GM23338 (cell line): ENCODE results near the gene RBM17. TPM values are rescaled to one million over a fixed set of nuclear protein-coding genes. Genes with fewer than 3 reads are reported as not detected.

Experiments
- ATAC-seq: fragments of 200-7000 bp; cut with Tn5 transposase; 3 replicates; pipeline ENCODE4 v1.9.1; 2020
- DNase-seq: peaks from one replicate; pipeline ENCODE4 v3.0.0-alpha.2; 2015; ENCODE audit warnings: low spot score
- H2AFZ ChIP-seq: fragments of 200-600 bp; sonication (generic); 2 replicates; pipeline ENCODE4 v1.8.0; 2016; ENCODE audit warnings: antibody characterized with exemption, mild to moderate bottlenecking, moderate library complexity
- H3F3A ChIP-seq: fragments of 200-600 bp; sonication (generic); replicated peaks from 2 replicates; pipeline ENCODE4 v1.8.0; 2017; ENCODE audit warnings: antibody characterized with exemption, mixed run types, low read depth
- H3K27ac ChIP-seq: fragments of 200-600 bp; sonication (generic); 2 replicates; pipeline ENCODE4 v1.6.1; 2016; ENCODE audit warnings: low read depth
- H3K27me3 ChIP-seq: fragments of 200-600 bp; sonication (generic); 2 replicates; pipeline ENCODE4 v1.8.0; 2016; ENCODE audit warnings: mild to moderate bottlenecking, mixed run types, moderate library complexity; ENCODE audit not compliant: insufficient read depth
- H3K36me3 ChIP-seq: fragments of 200-600 bp; sonication (generic); 2 replicates; pipeline ENCODE4 v1.8.0; 2016; ENCODE audit warnings: mild to moderate bottlenecking; ENCODE audit not compliant: insufficient read depth
- H3K4me1 ChIP-seq: fragments of 200-600 bp; sonication (generic); 2 replicates; pipeline ENCODE4 v1.8.0; 2016; ENCODE audit warnings: mild to moderate bottlenecking, moderate library complexity; ENCODE audit not compliant: insufficient read depth
- H3K4me2 ChIP-seq: fragments of 200-600 bp; sonication (generic); 2 replicates; pipeline ENCODE4 v1.7.1; 2017; ENCODE audit warnings: mixed run types
- H3K4me3 ChIP-seq: fragments of 200-600 bp; sonication (generic); 2 replicates; pipeline ENCODE4 v1.6.1; 2016; ENCODE audit warnings: mixed run types
- H3K79me2 ChIP-seq: fragments of 200-600 bp; sonication (generic); replicated peaks from 2 replicates; pipeline ENCODE4 v1.8.0; 2017; ENCODE audit warnings: mild to moderate bottlenecking; ENCODE audit not compliant: insufficient read depth
- H3K9me2 ChIP-seq: fragments of 200-600 bp; sonication (generic); 2 replicates; pipeline ENCODE4 v1.8.0; 2017; ENCODE audit not compliant: insufficient read depth
- H4K20me1 ChIP-seq: fragments of 200-600 bp; sonication (generic); replicated peaks from 2 replicates; pipeline ENCODE4 v1.8.0; 2017; ENCODE audit warnings: mild to moderate bottlenecking; ENCODE audit not compliant: insufficient read depth
- H3K27ac Mint-ChIP-seq: 2 replicates; pipeline ENCODE4 v1.8.0; 2020; ENCODE audit warnings: inconsistent platforms, mild to moderate bottlenecking, moderate library complexity, mixed read lengths
- H3K27me3 Mint-ChIP-seq: 3 replicates; pipeline ENCODE4 v1.8.0; 2022; ENCODE audit warnings: low read depth, mild to moderate bottlenecking, moderate library complexity, mixed read lengths, inconsistent platforms; ENCODE audit not compliant: insufficient read depth, poor library complexity
- H3K36me3 Mint-ChIP-seq: 3 replicates; pipeline ENCODE4 v1.8.0; 2021; ENCODE audit warnings: low read depth, mild to moderate bottlenecking, inconsistent platforms, moderate library complexity, mixed read lengths
- H3K4me1 Mint-ChIP-seq: 3 replicates; pipeline ENCODE4 v1.8.0; 2020; ENCODE audit warnings: mild to moderate bottlenecking, inconsistent platforms, mixed read lengths
- H3K4me3 Mint-ChIP-seq: 3 replicates; pipeline ENCODE4 v1.8.0; 2021; ENCODE audit warnings: moderate library complexity, mild to moderate bottlenecking, inconsistent platforms, mixed read lengths
- H3K9me3 Mint-ChIP-seq: 3 replicates; pipeline ENCODE4 v1.8.0; 2020; ENCODE audit warnings: moderate library complexity, mild to moderate bottlenecking, inconsistent platforms, mixed read lengths
- polyA plus RNA-seq: library from polyadenylated mRNA; unstranded; fragments of >200 nt; fragmentation: Nextera tagmentation; extraction: Ambion mirVana; gene quantifications from 2 replicates; pipeline ENCODE4 v1.2.1, GENCODE V29; 2016
- total RNA-seq: library from RNA; depleted of rRNA; stranded (reverse); fragments of >200 nt; shearing (Covaris generic); gene quantifications from 2 replicates; pipeline ENCODE4 v1.2.3, GENCODE V29; 2014
- TF ChIP-seq, protein P1 (sequence below): fragments of 250-450 bp; sonication (Bioruptor Pico); IDR thresholded peaks from 2 replicates; pipeline ENCODE4 v1.5.0; 2020; ENCODE audit warnings: mild to moderate bottlenecking, moderate library complexity

The RBM17 gene
- total and polyA plus RNA-seq, 2 experiments from 2014 or later: 54.7 to 281 TPM

- TF ChIP-seq, protein P1, sequence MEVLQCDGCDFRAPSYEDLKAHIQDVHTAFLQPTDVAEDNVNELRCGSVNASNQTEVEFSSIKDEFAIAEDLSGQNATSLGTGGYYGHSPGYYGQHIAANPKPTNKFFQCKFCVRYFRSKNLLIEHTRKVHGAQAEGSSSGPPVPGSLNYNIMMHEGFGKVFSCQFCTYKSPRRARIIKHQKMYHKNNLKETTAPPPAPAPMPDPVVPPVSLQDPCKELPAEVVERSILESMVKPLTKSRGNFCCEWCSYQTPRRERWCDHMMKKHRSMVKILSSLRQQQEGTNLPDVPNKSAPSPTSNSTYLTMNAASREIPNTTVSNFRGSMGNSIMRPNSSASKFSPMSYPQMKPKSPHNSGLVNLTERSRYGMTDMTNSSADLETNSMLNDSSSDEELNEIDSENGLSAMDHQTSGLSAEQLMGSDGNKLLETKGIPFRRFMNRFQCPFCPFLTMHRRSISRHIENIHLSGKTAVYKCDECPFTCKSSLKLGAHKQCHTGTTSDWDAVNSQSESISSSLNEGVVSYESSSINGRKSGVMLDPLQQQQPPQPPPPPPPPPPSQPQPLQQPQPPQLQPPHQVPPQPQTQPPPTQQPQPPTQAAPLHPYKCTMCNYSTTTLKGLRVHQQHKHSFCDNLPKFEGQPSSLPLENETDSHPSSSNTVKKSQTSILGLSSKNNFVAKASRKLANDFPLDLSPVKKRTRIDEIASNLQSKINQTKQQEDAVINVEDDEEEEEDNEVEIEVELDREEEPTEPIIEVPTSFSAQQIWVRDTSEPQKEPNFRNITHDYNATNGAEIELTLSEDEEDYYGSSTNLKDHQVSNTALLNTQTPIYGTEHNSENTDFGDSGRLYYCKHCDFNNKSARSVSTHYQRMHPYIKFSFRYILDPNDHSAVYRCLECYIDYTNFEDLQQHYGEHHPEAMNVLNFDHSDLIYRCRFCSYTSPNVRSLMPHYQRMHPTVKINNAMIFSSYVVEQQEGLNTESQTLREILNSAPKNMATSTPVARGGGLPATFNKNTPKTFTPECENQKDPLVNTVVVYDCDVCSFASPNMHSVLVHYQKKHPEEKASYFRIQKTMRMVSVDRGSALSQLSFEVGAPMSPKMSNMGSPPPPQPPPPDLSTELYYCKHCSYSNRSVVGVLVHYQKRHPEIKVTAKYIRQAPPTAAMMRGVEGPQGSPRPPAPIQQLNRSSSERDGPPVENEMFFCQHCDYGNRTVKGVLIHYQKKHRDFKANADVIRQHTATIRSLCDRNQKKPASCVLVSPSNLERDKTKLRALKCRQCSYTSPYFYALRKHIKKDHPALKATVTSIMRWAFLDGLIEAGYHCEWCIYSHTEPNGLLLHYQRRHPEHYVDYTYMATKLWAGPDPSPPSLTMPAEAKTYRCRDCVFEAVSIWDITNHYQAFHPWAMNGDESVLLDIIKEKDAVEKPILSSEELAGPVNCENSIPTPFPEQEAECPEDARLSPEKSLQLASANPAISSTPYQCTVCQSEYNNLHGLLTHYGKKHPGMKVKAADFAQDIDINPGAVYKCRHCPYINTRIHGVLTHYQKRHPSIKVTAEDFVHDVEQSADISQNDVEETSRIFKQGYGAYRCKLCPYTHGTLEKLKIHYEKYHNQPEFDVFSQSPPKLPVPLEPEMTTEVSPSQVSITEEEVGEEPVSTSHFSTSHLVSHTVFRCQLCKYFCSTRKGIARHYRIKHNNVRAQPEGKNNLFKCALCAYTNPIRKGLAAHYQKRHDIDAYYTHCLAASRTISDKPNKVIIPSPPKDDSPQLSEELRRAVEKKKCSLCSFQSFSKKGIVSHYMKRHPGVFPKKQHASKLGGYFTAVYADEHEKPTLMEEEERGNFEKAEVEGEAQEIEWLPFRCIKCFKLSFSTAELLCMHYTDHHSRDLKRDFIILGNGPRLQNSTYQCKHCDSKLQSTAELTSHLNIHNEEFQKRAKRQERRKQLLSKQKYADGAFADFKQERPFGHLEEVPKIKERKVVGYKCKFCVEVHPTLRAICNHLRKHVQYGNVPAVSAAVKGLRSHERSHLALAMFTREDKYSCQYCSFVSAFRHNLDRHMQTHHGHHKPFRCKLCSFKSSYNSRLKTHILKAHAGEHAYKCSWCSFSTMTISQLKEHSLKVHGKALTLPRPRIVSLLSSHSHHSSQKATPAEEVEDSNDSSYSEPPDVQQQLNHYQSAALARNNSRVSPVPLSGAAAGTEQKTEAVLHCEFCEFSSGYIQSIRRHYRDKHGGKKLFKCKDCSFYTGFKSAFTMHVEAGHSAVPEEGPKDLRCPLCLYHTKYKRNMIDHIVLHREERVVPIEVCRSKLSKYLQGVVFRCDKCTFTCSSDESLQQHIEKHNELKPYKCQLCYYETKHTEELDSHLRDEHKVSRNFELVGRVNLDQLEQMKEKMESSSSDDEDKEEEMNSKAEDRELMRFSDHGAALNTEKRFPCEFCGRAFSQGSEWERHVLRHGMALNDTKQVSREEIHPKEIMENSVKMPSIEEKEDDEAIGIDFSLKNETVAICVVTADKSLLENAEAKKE (CRISPR knock-in tag): no peak
Observed at GRCh38 chr10:6136215-6137201, 47.7 kb downstream of the RBM17 start (continued).

DNA sequence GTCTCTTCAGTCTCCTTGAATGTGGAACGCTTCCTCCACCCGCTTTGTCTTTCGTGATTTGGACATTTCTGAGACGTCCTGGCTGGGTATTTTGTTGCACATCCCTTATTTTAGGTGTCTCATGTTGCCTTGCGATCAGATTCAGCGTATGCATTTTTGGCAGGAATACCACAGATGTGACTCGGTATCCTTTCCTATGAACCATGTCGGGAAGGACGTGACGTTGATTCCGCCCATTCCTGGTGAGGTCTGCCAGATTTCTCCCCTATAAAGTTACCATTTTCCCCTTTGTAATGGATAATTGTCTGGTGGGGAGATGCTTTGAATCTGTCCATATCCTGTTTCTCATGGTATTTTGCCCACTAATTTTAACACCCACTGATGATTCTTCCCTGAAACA is 49.6 kb downstream of the RBM17 start:
- H3K4me1 Mint-ChIP-seq: peaks cover 22% of the 10 kb centered on the region
- H3K36me3 Mint-ChIP-seq: no peaks in the 10 kb centered on the region
- H3K9me2 ChIP-seq: no peaks in the 10 kb centered on the region
- TF ChIP-seq, protein P1 (CRISPR knock-in tag): no peak
- no peak overlapping the region for H2AFZ ChIP-seq
- no peak overlapping the region for H3K4me3 ChIP-seq
- peaks cover 13% of the 10 kb centered on the region for H3K4me1 ChIP-seq
- DNase-seq: no peak
- no peak overlapping the region for H3K4me3 Mint-ChIP-seq
- H3K27ac ChIP-seq: no peak overlapping the region
- no peaks in the 10 kb centered on the region for H3K36me3 ChIP-seq
- no peaks in the 10 kb centered on the region for H3K79me2 ChIP-seq
- ATAC-seq: no peak
- peaks cover 6% of the 10 kb centered on the region; the same call in 1 of the 2 replicates for H3K27me3 ChIP-seq
- H3K27me3 Mint-ChIP-seq: peaks cover 18% of the 10 kb centered on the region
- no peaks in the 10 kb centered on the region for H3F3A ChIP-seq
- no peak overlapping the region for H3K4me2 ChIP-seq
- no peaks in the 10 kb centered on the region for H4K20me1 ChIP-seq
- peaks cover 2% of the 10 kb centered on the region; the same call in 1 of the 3 replicates for H3K9me3 Mint-ChIP-seq
- no peak overlapping the region for H3K27ac Mint-ChIP-seq
